Loucy (cell line): Measurements from ENCODE around the gene GIPC1.
A peak's percentile ranks its signal among the peaks of the same experiment; 100 is the strongest.

Source experiments
- EZH2phosphoT487 ChIP-seq: fragments of 200-600 bp; IDR thresholded peaks from 2 replicates; pipeline ENCODE4 v1.6.1; 2018; ENCODE audit warnings: antibody characterized with exemption, mild to moderate bottlenecking, moderate library complexity, borderline replicate concordance
- TF ChIP-seq, protein P1 (sequence below): fragments of 200-600 bp; sonication (generic); conservative IDR thresholded peaks from 2 replicates; pipeline ENCODE4 v1.5.1; 2014; ENCODE audit warnings: mild to moderate bottlenecking, antibody characterized with exemption, low read length

DNA sequence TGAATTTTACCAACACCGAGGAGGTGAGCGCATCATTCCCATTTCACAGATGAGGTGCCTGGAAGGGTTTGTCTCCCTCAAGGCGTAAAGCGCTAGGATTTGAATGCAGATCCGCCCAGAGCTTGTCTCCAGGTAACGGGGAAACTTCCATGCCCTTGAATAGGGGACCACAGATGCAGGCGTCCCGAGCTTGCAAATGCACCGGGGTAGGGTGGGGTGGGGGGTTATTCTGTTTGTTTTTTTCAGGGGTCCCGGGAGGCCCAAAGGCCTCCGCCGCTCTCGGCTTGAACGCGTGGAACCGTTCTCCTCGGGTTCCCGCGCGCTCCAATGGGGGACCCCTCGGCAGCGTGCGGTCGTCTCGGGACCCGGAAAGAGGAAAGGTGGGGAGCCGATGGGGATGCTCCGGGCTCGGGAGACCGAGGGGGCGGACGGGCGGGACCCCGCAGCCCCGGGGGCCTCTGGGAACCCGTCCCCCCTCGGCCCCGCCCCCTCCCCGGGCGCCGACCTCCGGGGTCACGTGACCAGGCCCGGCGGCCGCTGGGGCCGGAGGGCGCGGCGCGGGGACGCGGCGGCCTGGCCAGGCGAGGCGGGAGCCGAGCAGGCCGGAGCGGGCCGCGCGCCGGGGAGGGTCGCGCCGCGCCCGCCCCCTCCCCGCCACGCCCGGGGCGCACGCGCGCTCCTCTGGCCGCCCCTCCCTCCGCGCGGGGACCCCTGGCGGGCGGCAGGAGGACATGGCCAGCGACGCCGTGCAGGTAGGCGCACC is 63.0 kb downstream of the GIPC1 start, which contains the start of gene PKN1:
- TF ChIP-seq, protein P1, sequence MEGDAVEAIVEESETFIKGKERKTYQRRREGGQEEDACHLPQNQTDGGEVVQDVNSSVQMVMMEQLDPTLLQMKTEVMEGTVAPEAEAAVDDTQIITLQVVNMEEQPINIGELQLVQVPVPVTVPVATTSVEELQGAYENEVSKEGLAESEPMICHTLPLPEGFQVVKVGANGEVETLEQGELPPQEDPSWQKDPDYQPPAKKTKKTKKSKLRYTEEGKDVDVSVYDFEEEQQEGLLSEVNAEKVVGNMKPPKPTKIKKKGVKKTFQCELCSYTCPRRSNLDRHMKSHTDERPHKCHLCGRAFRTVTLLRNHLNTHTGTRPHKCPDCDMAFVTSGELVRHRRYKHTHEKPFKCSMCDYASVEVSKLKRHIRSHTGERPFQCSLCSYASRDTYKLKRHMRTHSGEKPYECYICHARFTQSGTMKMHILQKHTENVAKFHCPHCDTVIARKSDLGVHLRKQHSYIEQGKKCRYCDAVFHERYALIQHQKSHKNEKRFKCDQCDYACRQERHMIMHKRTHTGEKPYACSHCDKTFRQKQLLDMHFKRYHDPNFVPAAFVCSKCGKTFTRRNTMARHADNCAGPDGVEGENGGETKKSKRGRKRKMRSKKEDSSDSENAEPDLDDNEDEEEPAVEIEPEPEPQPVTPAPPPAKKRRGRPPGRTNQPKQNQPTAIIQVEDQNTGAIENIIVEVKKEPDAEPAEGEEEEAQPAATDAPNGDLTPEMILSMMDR = 0 out of 2 replicates have a peak, but pooled peaks have one; percentile 16
- no peak for TF ChIP-seq EZH2phosphoT487
